T-helper 22 cell (primary cell): Measurements from ENCODE around the gene CCDC27.

ENCODE experiments used
- DNase-seq: peaks from one replicate; pipeline ENCODE4 v3.0.0-alpha.2; 2020; ENCODE audit warnings: low read depth

The CCDC27 gene

DNA sequence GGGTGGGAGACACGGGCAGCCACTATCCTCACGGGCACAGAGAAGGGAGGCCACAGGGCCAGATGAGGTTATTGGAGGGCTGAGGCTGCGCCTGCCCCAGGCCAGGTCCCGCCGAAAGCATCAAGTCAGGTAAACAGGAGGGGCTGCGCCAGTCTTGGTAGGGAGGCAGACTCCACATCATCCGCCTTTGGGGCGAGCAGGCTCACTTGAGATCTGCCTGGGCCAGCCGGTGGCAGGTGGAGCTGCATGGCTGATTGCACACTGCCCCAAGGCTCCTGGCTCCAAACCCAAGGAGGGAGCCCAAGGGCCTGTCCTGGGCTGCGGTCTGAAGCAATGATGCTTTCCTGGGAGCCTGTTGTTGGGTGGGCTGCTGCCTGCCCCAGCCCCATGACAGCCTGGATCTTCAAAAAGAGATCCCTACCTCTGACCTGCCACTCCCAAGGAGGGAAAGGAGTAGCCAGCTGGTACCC, 24.9 kb downstream of the CCDC27 start:
- DNase-seq, result no peak

DNA sequence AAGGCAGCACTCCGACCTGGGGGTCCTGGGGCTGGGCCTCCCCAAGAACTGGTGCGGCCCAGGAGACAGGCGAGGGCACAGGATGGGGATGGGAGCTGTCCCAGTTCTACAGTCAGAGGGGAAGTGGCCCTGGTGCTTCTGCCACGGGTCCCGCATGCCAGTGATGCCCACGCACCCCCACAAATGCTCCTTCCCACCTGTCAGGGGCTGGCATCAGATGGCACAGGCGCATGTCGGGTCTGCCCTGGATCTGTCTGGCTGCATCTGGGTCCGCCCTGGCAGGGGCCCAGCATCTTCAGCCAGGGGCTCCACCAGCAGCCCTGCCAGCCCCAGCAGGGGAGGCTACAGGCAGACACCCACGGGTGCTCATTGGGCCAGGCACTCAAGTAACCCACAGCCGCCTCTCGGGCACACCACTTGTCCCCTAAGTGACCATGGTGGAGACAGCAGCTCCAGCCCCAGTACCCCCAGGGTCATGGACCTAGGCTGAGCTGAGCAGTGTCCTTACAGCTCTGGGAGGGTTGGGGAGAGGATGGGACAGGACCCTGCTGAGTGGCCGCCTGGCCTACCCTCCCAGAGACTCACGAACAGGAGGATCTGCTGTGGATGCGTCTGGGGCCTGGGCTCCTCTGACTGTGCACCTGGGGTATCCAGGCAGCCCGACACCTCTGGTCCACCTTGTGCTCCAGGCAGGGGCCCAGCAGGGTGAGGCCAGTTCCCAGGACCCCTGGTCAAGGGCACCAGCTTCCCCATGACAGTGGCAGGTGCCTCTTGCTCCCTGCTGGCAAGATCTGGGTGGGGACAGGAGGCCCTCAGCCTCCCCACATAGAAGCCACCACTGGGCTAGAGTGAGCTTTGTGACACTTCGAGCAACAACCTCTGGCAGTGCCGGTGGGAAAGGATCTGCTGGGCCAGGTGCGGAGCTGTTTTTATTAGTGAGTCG, 25.7 kb downstream of the CCDC27 start:
- DNase-seq, result no peak

DNA sequence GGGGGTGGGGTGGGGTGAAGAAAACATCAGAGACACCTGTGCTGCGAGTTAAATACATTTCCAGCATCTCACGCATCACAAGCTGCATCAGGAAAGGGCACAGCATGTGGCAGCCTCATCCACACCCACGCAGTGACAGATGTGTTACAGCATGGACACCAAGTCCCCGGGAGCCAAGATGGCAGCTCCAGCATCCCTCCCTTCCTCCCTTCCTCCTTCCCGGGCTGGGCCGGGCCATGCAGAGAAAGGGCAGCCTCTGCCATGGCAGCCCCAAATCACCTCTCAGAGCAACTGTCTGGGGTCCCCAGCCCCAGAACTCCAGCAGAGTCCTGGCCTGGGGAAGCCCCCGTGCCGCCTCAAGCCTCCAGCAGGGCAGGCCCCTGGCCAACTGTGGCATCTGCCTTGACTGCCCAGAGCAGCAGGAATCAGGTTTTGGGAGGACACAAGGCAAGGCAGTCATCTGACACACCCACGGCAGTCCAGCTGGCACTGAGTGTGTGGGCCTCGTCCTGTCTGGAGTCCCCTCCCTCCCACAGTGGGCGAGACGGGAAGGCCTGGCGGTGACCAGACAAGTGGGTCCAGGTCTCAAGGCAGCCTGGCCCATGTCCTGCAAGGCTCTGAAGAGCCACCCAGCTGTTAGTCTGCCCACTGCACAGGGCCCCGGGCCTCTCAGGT, 26.5 kb downstream of the CCDC27 start:
- no peak for DNase-seq

DNA sequence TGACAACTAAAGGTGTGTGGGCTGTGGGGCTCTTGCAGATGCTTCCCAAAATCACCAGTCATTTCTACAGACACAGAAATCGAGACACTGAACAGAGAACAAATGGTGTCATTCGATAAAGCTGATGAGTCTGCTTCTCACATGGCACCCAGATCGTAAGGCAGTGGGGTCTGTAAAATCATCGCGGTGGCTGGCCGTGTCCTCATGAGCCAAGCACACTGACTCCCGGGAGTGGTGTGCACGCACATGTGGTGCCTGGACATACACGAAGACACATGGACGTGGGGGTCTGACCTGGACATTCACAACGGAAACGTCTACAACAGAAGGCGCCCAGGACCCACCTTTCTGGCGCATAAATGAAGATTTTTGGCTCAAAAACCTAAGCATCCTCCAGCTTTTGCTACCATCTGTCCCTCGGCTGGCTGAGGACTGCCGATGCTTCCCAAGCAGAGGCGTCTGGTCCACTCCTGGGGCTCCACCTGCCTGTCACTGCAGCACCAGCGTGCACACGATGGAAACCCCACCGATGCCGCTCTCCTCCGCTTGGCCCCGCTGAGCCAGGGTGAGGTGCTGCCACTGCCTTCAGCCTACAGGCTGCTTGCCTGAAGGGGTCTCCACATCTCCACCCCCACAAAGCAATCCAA, 27.1 kb downstream of the CCDC27 start:
- no peak for DNase-seq

DNA sequence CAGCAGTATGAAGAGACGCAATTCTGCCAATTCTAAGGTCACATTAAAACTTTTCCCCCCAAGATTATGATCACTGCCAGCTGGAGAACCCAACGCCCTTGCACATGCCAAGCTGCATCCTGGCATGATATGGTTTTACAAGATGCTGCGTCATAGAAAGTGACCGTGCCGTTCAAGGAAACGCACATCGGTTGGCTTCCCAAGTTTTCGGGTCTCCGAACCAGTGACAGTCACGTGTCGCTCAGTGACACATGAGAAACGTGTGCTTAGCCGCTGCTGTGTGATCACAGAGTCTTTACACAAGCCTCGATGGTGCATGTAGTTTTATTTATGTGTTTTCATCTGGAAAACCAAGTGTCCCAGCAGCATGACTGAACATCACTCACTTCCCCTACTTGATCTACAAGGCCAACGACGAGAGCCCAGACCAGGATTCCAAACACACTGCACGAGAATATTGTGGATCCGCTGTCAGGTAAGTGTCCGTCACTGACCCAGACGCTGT, 27.7 kb downstream of the CCDC27 start:
- DNase-seq, result no peak

DNA sequence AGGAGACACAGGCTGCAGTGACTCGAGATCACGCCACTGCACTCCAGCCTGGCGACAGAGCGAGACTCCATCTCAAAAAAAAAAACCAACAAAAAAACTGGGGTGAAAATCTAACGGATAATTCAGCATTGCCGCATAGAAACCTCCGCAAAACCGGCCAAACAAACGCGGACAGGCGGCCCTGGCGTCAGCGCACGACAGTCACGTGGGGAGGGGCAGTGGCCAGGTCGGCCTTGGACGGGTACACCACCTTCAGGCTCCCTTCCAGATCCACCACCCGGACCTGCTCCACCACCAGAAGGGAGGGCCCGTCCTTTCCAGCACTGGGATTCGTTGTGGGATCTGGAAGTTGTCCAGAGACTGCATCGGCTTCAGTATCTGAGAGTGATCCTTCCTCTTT, 28.7 kb downstream of the CCDC27 start:
- DNase-seq, result no peak

DNA sequence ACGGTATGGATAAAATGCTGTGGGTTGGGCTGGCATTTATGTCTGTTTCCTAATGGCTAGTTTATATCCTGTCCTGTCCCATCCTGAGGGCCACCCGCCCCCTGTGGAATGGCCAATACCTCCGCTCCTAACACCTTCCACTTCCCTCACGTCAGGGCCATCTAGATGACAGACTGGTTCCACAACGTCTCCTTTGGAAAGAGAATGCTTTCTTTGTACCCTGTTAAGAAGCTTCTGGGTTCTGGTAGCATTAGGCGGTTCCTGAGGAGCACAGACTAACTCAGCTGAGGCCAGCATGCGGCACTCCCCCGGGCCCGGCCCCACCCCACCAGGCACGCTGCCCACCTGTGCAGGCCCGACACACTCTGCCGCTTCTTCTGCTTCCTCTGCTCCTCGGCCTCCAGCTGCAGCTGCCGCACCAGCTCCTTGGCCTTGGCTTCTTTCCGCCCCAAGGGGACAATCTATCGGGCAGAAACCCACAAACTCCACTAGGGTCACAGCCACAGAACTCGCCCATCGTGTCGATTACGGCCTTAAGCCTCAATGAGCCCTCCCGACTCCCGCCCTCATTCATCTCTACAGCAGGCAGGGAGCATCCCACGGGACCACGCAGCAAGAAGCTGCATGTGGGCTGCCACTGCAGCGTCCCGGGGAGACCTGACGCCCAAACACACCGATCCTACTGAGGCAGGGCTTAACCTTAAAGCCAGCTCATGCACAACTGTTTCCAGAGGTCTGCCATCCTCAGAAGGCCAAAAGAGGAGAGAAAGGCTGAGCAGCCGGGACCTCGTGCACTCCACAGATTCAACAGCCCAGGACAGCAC, 31.6 kb downstream of the CCDC27 start:
- no peak for DNase-seq

DNA sequence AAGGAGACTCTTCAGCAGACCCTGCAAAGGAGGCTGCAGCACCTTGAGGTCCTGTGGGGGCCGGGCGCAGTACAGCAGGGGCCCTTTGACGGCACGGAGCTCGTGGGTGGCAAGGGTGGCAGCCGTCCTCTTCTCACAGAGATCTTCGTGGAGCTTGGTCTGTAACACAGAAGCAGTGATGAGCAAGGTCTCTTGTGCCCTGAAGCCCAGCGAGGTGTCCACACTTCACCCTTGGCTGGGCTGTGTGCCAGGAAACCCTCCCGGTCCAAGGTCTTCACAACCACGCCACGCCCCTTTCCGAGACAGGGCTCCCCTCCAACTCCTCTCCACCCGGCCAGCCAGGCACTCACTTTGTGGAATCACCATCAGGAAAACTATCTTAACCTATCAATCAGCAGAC, 32.8 kb downstream of the CCDC27 start:
- DNase-seq, result no peak

DNA sequence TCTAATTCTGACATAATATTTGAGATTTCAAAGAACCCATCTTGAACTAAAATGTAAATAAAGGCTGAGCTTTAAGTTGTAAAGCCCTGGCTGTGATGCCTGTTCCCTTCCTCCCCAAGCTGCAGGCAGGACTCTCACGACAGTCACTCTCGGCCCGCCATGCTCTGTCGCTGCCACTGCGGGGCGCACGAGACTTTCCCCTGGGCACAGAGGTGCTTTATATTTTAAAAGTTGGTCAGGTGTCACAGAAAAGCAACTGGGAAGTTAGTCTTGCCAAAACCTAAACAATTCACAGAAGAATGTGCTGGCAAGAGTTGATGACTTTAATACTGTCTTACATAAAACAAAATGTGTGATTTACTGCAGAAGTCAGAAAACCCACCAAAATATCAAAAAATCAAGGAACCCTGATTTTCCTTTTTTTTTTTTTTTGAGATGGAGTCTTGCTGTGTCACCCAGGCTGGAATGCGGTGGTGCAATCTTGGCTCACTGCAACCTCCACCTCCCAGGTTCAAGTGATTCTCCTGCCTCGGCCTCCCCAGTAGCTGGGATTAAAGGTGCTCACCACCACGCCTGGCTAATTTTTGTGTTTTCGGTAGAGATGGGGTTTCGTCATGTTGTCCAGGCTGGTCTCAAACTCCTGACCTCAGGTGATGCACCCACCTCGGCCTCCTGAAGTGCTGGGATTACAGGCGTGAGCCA, 33.4 kb downstream of the CCDC27 start:
- no peak for DNase-seq

DNA sequence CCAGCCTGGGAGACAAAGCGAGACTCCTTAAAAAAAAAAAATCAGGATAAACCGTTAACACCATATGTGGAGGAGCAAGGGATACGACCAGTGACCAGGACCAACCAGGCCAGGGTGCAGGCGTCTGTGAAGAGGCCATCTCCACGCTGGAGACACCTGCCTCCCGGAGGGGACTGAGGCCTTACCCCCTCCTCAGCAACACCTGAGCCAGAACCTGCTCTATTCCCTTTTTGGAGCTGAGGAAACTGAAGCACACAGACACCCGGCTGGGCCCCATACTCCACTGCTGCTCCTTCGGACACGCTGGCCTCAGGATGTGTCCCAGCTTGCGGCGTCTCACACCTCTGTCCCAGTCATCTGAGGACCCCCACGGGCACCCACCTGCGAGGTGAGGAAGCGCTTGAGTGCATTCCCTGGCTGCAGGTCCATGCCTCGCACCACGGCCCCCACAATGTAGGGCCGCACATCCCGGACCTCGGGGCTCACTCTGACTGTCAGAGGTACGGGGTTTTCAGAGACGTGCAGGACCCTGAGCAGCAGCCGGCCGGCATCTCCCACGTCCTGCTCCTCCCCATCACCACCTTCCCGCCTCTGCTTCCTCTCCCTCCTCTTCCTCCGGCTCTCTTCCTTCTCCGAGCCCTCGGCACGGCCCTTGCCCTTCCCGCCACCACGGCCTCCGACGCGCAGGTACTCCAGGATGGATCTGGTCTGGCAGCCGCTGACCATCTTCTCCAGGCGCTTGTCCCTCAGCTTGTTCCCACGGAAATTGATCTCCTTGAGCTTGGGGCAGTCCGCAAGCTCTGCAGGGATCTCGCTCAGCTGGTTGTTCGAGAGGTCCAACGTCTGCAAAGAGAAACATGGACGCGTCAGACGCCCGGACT, 34.5 kb downstream of the CCDC27 start:
- no peak for DNase-seq

DNA sequence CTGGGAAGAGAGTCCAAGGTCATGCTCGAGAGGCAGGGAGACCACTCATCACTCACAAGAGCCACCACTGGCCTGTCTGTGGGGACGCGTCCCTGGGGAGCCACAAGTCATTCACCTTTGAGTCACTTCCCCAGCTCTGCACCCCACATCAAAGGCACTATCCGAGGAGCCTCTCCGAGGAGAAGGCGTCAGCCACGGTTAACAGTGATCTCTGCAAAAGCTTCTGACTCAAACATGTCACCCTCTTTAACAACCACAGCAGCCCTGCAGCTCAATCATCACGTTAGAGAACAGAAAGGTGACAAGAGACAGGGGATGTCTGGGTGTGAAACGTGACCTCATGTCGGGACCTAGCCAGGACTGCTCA, 35.1 kb downstream of the CCDC27 start:
- peak; percentile 57 for DNase-seq

DNA sequence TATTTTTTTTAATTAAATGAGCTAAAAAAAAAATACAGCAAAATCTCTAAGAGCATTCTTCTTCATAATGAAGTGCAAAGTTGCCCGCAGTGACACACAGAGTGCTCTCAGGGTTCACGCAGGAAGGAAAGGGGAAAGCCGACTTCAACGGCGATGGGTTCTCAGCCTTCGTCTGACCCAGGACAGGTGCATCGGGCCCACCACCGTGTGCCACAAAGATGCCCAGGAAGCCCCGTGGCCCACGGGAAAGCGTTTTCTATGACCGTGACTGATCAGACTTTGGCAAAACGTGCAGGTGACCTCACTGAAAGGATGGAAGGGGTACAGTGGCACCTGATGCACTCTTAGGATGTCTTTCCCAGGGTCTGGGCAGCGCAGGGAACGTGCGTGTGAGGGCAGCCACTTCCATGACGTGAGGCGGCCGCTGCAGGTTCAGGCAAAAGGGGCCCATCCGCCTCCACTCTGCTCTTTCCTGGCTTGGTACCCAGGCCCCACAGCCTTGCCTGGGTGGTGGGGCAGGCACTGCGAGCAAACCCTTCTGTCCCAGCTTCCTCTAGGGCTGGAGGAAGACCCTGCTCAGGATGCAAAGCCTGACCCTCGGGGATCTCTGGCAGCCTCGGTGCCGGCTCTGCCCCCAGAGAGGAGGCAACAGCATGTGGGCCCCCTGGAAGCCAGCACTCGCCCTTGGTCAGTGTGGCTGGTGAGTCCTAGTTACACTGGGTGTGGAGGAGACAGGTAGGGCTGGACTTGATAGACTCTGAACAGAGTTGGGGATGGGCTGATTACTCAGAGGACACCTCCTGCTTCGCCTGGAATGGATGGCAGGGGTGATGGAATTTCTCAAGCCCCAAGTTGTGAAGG, 35.7 kb downstream of the CCDC27 start:
- DNase-seq, result peak; percentile 13

DNA sequence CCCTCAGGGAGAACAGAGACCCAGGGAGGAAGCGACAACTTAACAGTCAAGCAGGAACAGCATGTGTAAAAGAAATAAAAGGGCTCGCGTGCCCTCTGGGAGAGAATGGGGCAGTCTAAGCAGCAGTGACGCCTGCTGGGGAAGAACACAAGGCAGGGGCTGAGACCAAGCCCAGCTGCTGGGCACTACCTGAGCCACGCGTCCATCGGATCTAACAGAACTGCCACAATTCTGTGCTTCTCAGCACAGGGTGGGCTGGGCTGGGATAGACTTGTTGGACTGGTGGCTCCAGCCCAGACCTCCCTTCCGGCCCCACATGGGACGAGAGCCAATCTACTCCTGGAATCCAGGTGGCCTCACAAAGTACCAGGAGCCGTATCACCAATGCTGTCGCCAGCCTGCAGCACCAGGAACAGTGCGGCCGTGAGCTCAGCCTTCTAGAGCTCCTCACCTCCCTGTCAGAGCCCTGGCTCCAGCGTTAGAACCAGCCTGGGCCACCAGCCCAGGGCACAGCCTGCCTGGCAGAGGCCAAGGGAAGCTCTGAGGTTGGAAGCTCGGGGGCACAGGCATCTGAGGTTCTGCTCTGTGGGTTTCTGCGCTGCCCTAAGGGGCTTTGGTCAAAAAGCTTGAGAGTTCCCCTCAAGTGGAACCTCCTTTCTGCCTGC, 36.6 kb downstream of the CCDC27 start:
- no peak for DNase-seq

DNA sequence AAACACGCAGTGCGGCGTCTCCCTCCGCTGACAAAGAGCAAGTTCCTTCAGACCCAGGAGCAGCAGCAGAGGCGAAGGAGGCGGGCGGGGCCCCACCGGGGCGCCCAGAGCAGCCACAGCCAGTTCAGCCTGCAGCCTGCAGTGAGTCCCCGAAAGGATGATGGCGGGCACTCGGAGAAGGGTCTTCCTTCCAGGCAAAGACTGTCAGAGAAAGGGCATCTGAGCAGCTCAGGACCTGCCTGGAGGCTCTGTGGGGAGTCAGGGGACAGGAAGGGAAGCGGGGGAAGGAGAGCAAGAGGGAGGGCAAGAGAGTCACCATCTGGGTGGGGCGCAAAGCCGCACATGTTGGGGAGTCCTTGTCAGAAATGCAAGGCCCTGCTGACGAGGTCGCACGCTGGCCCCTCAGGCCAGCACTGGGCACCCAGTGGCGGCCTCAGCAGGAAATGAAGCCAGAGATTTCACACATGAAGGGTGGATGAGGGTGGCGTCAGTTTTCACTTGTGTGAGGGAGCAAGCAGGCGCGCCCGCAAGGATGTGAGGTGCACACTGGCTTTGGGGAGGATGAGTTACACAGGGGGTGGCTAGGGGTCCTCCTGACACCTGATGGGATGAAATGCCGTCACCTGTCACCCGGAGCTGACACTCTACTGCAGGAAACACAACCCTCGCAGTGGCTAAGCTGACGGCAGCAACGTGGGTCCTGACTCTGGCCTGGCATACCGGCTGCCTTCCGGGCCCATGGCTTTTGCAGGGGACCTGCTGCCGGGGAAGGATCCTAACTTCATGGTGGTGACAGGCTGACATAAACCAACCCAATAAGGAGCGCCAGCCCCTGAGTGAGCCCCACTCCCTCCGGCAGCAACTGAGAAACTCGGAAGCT, 37.4 kb downstream of the CCDC27 start:
- no peak for DNase-seq

DNA sequence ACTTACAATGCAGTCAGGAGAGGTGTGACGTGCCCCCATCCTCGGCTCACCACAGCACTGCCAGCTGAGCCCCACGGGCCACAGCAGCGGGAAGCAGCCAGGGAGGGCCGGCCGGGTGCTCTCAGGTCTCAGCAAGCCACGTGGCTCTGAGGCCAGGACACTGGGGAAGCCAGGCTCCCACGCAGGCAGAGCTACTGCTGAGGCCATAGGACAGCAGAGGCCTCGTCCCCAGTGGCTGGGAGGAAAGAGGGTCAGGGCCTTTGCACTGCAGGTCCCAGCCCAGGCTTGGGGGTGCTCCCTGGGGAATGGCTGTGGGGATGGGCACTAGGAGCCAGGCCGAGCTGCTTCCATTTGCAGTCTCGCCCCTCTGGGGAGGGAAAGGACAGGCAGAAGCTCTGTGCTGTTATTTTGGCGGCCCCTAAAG, 38.3 kb downstream of the CCDC27 start:
- DNase-seq, result no peak

DNA sequence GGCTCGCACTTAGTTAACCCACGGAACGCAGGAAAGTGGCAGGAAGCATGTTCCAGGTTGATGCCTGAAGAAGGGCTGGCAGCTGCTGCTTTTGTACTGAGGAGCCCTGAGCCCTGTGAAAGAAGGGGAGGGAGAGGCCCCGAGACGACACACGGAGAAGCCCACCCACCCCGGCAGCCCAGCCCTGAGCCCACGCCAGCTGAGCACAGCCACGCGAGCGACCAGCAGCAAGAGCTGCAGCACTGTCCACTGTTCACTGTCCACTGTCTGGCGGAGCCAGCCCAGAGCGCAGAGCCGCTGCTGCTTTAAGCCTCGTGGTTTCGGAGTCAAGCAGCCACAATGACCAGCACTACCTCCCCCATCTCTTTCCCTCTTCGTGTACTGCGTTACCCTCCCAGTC, 38.7 kb downstream of the CCDC27 start:
- DNase-seq, result no peak

DNA sequence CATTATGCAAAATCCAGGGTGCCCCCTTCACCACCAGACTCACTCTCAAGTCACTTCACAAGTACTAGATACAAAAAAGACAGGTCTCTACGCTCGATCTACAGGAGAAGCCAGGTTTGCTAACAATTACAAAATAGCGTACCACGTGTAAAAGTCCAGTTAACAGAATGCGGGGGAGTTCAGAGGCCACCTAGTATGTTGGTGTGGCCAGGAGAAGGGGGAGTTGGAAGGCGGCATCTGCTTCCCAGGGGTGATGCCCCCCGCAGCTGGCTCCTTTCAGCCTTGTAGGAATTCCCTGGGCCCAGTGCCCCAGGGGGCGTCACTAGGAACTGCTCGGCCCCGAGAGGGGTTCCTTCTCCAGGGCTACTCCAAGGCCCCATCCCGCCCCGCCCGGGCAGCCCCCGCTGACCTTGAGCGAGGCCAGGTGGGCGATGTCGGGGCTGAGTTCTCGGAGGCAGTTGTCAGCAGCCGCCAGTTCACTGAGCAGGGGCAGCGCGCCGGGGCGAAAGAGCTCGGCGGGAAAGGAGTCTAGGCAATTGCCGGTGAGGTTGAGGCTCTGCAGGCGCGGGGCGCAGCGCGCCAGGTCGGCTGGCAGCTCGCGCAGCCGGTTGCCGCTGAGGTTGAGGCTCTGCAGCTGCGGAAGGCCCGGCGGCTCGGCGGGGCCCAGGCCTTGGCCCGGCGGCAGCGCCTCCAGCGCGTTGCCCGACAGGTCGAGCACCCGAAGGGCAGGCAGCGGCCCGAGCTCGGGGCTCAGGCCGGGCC, 43.4 kb downstream of the CCDC27 start:
- no peak for DNase-seq
